Body of pancreas (tissue), 4 donors: Measurements from ENCODE around the gene CACNA1C.

ENCODE experiments used
- POLR2A ChIP-seq, 3 donors: fragments of 450-650 bp; IDR thresholded peaks; one replicate each; pipeline ENCODE4 v1.6.1; 2016; ENCODE audit warnings: antibody characterized with exemption in 3 of 3, mild to moderate bottlenecking in 2 of 3
- TF ChIP-seq, protein P1 (sequence below), 7 experiments: fragments of 450-650 bp in 4 of 7; fragments of 200-600 bp in 3 of 7; sonication (generic) in 3 of 7; IDR thresholded peaks; one replicate each; pipeline ENCODE4 v1.5.1; 2016 to 2019; ENCODE audit warnings: antibody characterized with exemption in 7 of 7

DNA sequence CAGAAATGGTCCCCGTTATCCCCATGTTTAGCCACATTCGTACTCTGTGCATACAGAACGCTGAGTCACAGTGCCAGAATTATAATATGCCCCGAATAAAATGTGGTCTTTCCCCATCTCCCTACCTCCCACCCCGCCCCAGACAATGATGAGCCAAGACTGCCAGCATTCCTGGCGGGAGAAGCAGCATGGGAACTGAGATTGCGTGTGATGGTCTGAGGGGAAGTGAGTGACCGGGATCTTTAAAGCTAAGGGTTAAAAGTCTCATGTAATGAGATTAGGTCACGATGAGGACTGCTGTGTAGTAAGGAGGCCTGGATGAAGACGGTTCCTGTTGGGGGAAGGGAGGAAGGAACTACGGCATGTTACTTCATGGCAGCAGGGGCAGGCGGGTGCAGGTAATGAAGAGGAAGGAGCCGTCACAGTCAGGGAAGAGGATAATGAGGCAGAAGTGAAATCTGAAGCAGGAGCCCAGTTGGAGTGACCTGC, 498.7 kb downstream of the CACNA1C start:
- no peak for TF ChIP-seq POLR2A (IDR thresholded peaks at IDR 0.05)
- TF ChIP-seq, protein P1, sequence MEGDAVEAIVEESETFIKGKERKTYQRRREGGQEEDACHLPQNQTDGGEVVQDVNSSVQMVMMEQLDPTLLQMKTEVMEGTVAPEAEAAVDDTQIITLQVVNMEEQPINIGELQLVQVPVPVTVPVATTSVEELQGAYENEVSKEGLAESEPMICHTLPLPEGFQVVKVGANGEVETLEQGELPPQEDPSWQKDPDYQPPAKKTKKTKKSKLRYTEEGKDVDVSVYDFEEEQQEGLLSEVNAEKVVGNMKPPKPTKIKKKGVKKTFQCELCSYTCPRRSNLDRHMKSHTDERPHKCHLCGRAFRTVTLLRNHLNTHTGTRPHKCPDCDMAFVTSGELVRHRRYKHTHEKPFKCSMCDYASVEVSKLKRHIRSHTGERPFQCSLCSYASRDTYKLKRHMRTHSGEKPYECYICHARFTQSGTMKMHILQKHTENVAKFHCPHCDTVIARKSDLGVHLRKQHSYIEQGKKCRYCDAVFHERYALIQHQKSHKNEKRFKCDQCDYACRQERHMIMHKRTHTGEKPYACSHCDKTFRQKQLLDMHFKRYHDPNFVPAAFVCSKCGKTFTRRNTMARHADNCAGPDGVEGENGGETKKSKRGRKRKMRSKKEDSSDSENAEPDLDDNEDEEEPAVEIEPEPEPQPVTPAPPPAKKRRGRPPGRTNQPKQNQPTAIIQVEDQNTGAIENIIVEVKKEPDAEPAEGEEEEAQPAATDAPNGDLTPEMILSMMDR (IDR thresholded peaks at IDR 0.05) = no peak
